Measurements from ENCODE around the gene SLC7A11.

The SLC7A11 gene

DNA sequence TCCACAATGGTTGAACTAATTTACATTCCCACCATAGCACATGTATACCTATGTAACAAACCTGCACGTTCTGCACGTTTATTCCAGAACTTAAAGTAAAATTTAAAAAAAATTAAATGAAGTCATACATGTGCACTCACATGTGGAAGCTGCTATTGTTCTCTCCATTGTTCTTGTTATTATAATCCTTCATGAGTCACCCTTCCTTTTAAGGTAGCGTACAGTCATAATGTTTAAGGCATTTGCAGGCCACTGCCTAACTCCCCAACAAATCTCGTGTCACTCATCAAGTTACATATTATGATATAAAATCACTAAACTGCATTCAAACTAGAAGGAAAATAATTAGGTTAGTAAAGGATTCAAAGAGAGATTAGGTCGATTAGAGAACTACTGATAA, 63.6 kb downstream of the SLC7A11 start:
- intact Hi-C loops (cut with DNase I) = loop anchor here (10.0 kb wide), 1 partner anchor 84 kb away; no protein-coding TSS in a partner anchor
- no peak for DNase-seq

DNA sequence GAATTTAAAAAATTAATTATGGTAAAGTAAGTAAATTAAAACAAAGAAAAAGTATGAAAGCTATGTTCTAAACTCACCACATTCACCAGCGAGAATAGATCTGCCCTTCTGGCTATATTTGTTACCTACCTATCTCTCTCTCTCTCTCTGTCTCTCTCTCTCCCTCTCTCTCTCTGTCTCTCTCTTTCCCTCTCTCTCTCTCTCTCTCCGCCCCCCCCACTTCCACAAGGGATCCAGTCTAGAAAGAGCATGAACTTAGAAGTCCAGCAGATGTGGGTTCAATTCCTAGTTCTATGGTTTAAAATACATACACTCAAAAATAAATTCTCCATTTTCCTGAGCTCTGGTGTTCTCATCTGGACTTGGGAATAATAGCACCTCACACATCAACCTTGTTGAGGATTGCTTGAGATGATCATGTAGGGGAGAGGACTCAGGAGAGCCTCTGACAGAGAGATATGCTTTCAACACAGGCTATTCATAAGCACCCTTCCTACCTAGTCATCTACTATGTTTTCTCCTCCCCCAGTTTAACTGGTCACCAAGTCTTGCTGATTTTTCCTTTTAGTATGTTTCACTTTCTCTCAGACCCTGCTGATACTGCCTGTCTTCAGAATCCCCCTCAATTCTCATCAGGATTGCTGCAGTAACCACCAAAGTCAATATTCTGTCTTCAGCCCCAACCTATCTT, 64.7 kb downstream of the SLC7A11 start:
- no peak for DNase-seq
- intact Hi-C loops (cut with DNase I) = loop anchor here (10.0 kb wide), 1 partner anchor 83 kb away; no protein-coding TSS in a partner anchor

DNA sequence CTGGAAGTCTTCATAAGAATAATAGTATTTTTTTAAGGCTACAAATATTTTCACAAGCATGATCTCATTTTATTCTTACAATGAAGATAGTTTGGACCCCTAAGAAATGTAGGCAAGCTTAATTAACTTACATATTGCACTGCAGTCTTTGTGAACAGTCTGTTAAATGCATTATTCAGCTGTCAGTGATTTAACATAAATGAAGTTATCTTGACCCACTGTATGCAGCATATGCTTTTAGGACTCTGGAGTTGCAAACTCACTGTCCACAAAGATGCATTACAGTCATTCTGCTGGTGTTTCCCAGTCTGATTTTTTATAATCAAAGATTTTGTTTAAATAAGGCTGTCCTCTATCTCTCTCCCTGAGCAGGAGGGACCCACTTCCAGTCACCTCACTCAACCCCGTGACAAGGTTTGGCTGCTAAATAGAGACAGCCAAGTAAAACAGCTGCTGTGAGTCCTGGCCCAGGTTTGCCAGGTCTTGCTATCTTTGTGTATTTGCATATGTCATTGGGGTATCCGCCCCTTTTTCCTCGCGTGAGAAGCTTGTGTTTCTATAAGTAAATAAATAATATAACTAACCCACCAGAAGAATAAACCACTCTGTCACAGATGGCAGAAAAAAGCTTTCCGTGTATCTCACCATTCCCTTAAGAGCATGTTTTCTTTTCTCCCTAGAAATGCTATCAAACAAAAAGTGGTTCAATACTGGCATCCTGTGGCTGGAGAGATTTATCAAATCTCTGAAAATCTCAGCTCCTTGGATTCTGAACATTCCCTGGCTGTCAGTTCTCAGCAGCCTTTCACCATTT, 67.0 kb downstream of the SLC7A11 start:
- no peak for DNase-seq
- intact Hi-C loops (cut with DNase I) = loop anchor here (10.0 kb wide), 1 partner anchor 80 kb away; no protein-coding TSS in a partner anchor

DNA sequence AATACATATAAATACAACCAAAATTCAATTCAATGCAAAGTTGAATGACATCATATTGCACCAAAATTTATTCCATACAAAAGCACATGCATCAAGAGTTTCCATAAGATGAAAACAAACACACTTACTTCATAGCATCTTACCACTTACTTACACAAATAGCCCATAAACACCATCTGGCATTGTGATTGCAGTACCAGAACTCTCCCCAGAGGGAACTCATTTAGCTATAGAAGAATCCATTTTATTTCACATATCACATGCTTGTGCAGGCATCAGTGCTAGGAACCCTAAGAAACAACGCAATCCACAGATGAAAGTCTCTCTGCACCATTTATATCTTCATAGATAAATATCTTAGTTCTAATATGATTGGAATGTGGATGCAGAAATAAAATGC, 77.9 kb downstream of the SLC7A11 start:
- intact Hi-C loops (cut with DNase I) = no loop called here
- no peak for DNase-seq

DNA sequence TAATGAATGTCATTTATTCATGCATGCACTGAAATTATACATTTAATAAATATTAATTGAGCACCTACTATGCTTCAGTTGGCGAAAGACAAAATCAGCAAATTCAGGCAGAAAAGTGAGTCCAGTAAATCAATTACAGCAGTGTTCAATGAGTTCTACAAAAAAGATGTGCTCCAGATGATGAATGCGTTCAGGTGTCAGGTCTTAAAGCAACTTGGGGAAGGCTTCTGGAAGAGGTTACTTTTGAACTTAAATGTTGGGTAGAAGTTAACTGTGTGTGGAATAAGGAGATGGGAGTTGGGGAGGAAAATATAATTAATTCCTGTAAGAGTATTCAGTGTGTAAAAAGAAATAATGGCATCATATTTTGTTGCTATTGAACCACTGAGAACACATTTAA, 79.0 kb downstream of the SLC7A11 start:
- intact Hi-C loops (cut with DNase I) = no loop called here

DNA sequence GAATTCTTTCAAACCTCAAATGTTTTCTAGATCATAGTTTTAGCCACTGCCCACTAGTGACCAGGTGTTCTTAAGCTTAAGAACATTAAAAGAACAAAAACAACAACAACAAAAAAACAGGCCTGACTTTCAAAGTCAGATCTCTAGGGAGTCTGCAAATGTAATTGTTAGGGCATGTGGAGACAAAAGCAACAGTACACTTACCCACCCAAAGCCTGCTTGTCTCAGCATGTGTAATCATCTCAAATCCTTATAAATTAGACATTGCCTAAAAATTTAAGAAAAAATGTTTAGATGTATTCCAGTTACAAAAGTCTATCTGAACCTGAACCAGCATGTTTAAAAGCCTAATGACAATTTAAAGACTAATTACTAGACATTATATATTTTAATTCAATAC, 79.9 kb downstream of the SLC7A11 start:
- DNase-seq = no peak
- intact Hi-C loops (cut with DNase I) = no loop called here

More for the DNA sequence above, 79.0 kb downstream of the SLC7A11 start:
- no peak for DNase-seq

DNA sequence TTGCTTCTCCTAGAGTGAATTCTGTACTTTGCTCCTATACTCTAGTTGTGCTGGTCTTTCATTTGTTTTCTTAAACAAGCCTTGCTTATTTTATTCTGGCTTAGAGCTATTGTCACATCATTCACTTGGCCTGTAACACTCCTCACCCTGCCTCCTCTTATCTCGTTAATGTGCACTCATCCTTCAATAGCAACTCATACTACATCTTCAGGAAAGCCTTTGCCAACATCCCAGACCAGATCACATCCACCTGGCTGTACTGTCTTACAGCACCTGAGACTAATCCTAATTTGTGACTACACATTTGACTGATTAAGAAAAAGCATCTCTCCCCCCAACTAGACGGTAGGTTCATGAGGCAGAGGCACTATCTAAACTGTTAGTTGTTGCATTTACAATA, 80.8 kb downstream of the SLC7A11 start:
- intact Hi-C loops (cut with DNase I) = no loop called here
- no peak for DNase-seq

DNA sequence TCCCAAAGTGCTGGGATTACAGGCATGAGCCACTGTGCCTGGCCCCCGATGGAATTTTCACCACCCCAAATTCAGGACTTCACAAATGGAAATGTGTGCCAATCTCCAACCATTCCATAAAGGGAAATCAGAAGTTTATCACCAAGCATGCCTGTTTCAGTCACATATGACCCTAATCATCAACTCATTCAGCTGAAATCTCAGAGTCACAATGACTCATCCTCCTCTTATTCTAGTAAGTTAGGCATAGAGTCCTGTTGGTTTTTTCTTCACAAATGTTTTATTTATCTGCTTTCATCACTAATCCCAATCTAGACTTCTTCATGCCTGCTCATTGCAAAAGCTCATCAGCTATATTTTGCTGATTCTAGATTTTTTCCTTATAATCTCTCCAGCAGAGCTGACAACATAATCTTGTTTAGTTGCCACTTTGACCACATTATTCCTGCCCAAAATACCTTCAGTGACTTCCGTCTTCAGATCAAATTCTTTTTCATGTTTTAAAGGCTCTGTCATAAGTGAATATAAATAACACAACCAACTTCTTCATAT, 83.3 kb downstream of the SLC7A11 start:
- DNase-seq = no peak
- intact Hi-C loops (cut with DNase I) = no loop called here

DNA sequence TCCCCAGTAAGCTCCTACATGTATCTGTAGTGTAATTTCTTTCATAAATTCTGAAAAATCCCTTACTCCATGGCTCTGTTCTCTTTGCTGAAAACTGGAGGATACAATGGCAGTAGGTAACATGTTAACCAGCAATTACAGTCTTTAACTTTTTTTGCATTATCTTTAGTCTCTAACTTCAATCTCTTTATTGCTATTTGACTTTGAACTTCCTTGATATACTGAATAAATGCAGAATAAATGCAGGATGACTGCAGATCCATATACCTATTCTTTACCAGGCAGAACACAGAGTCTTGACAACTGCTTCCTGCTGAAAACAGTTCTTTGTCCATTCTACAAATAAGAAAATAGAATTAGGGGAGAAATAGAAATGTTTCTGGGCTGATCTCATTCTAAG, 101.3 kb downstream of the SLC7A11 start:
- intact Hi-C loops (cut with DNase I) = no loop called here
- no peak for DNase-seq

DNA sequence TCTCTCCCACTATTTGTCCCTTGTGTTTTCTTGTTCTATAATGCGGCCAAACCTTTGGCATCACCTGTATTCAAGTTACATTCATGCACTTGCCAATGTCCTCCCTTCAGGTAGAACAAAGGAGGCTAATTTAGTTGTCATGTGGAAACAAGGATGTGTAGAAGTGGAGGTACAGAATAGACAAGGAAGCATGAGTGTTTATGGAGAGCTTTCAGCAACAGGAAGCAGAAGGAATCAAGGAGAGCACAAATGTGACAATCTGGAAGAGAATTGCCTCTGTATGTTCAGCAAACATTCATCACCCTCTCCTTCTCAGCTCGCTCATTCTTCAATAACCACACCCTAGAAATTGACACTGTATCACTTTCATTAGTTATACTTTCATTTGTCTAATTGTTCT, 103.4 kb downstream of the SLC7A11 start:
- intact Hi-C loops (cut with DNase I) = no loop called here

DNA sequence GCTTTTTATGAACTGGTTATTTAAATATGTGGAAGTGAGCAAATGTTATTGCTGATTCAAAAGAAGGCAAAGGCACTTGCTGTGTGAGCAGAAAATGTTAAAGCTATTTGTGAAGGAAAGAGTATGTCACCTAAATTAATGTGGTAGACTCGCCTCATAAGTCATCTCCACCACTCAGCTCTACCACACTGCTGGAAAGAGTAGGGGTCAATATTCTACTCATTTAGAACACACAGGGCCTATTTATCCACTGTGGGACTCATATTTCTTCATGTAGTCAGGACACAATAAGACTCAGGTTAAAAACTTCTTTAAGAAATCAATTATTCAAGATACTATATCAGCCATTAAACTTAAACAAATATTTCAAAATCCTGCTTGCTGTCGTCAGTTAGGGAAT, 106.5 kb downstream of the SLC7A11 start:
- intact Hi-C loops (cut with DNase I) = no loop called here
- no peak for DNase-seq

More for the DNA sequence above, 103.4 kb downstream of the SLC7A11 start:
- no peak for DNase-seq

DNA sequence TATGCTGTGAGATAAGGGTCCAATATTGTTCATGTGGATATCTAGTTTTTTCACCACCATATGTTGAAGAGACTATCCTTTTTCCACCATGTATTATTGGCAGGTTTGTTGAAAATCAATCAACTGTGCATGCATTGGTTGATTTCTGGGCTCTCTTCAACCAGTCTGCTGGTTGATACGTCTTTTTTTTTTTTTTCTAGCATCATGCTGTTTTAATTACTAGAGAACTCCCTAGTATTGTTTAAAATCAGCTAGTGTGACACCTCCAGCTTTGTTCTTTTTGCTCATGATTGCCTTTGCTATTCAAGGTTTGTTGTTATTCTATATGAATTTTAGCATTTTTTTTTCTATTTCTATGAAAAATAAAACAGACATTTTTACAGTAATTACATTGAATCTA, 123.9 kb downstream of the SLC7A11 start:
- intact Hi-C loops (cut with DNase I) = no loop called here
- DNase-seq = no peak

DNA sequence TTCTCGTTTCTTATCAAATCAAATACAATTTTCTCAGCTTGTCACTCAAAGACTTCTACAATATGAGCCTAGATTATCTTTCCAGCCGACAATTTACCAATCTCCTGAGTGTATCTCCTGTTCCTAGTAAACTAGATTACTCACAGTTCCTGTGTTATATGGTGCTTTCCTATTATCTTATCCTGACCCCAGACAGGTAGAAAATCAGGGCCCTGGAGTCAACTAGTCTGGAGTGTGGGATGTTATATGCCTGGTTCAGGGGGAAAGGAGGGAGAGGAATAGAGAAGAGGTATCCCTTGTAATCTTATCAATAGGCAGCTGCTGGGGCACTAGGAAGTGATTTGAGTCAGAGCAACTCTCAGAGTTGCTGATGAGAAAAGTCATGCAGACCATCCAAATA, 127.1 kb downstream of the SLC7A11 start:
- no peak for DNase-seq
- intact Hi-C loops (cut with DNase I) = no loop called here

DNA sequence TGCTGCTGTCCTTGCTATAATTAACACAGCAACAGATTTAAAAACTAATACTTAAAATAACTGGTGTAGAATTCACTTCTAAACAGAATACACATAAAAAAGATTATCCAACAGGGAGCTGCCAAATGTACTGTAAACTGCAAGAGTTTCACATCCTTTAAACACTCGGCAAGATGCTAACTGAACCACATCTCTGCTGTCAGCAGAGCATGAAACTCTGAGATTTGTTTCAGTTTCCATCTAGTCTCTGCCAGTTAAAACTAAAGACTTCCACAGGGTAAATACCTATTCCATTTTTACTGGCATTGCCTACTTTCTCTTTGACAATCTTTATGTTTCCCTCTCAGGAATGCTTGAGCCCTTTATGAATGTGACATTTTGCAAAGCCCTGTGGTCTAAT, 127.7 kb downstream of the SLC7A11 start:
- intact Hi-C loops (cut with DNase I) = no loop called here
- no peak for DNase-seq

Data from posterior cingulate gyrus (tissue), 11 donors.